IMR-90 (cell line): ENCODE data around the gene GPR142. TPM values are rescaled to one million over a fixed set of nuclear protein-coding genes. Genes with fewer than 3 reads are reported as not detected.

Experiments
- ATAC-seq: fragments of 200-7000 bp; cut with Tn5 transposase; 2 replicates; pipeline ENCODE4 v1.9.1; 2020; ENCODE audit warnings: low read depth, mild to moderate bottlenecking, moderate library complexity
- BruUV-seq: library from RNA; stranded (reverse); fragments of 400-500 nt; replicated peaks from 2 replicates; lab custom pipeline; 2021; lab: Mats Ljungman, UMichigan
- CTCF ChIA-PET: fragments of 300-600 bp; formaldehyde crosslinking; extraction: SDS; loops from one replicate; lab custom pipeline; 2021; ENCODE audit warnings: antibody characterized with exemption; lab: Yijun Ruan, JAX
- POLR2A ChIA-PET: fragments of 300-600 bp; sonication (Branson Sonifier 250); formaldehyde crosslinking; loops from one replicate; lab custom pipeline; 2022; ENCODE audit warnings: antibody characterized with exemption; ENCODE audit not compliant: unreplicated experiment; lab: Charles Lee
- DNase-seq: peaks from one replicate; pipeline ENCODE4 v3.0.0; 2013
- H2AFZ ChIP-seq: replicated peaks from 2 replicates; pipeline ENCODE3; 2013; ENCODE audit warnings: low read length, mild to moderate bottlenecking; ENCODE audit not compliant: poor library complexity
- H2AK5ac ChIP-seq: 2 replicates; pipeline ENCODE4 v1.6.1; 2013; ENCODE audit warnings: low read depth, low read length, inconsistent platforms
- H2AK9ac ChIP-seq: replicated peaks from 2 replicates; pipeline ENCODE3; 2013; ENCODE audit warnings: mild to moderate bottlenecking, low read depth, low read length, moderate library complexity; ENCODE audit not compliant: poor library complexity
- H2BK120ac ChIP-seq: 2 replicates; pipeline ENCODE4 v1.6.1; 2013; ENCODE audit warnings: low read depth, low read length, inconsistent platforms
- H2BK15ac ChIP-seq: 3 replicates; pipeline ENCODE4 v1.6.1; 2013; ENCODE audit warnings: low read depth, low read length, inconsistent platforms
- H2BK20ac ChIP-seq: 2 replicates; pipeline ENCODE4 v1.6.1; 2013; ENCODE audit warnings: low read depth, mild to moderate bottlenecking, inconsistent platforms, low read length, moderate library complexity
- H2BK5ac ChIP-seq: 2 replicates; pipeline ENCODE4 v1.6.1; 2013; ENCODE audit warnings: mild to moderate bottlenecking, low read depth, low read length, inconsistent platforms; ENCODE audit not compliant: poor library complexity, severe bottlenecking
- H3K14ac ChIP-seq: replicated peaks from 2 replicates; pipeline ENCODE4 v1.6.1; 2013; ENCODE audit warnings: low read depth, low read length, inconsistent platforms
- H3K18ac ChIP-seq: 2 replicates; pipeline ENCODE4 v1.6.1; 2013; ENCODE audit warnings: low read depth, low read length, control low read depth
- H3K23ac ChIP-seq: 2 replicates; pipeline ENCODE4 v1.6.1; 2013; ENCODE audit warnings: low read depth, low read length, inconsistent platforms
- H3K27ac ChIP-seq: 2 replicates; pipeline ENCODE4 v1.5.1; 2013; ENCODE audit warnings: mild to moderate bottlenecking, control low read depth, low read length; ENCODE audit not compliant: insufficient read depth
- H3K27me3 ChIP-seq: 2 replicates; pipeline ENCODE4 v1.6.1; 2013; ENCODE audit warnings: low read length; ENCODE audit not compliant: control insufficient read depth, insufficient read depth
- H3K36me3 ChIP-seq: 2 replicates; pipeline ENCODE4 v1.6.1; 2013; ENCODE audit warnings: low read length, mixed read lengths; ENCODE audit not compliant: control insufficient read depth, insufficient read depth
- H3K4ac ChIP-seq: 2 replicates; pipeline ENCODE4 v1.6.1; 2013; ENCODE audit warnings: low read depth, low read length, inconsistent platforms
- H3K4me1 ChIP-seq: 2 replicates; pipeline ENCODE4 v1.6.1; 2013; ENCODE audit warnings: low read length, mixed read lengths; ENCODE audit not compliant: control insufficient read depth, insufficient read depth
- H3K4me2 ChIP-seq: 2 replicates; pipeline ENCODE4 v1.6.1; 2013; ENCODE audit warnings: low read depth, mild to moderate bottlenecking, control low read depth, low read length, moderate library complexity
- H3K4me3 ChIP-seq: 2 replicates; pipeline ENCODE4 v1.5.1; 2013; ENCODE audit warnings: low read depth, mild to moderate bottlenecking, control low read depth, low read length, moderate library complexity; ENCODE audit not compliant: insufficient read depth
- H3K56ac ChIP-seq: 2 replicates; pipeline ENCODE4 v1.6.1; 2013; ENCODE audit warnings: low read length, inconsistent platforms; ENCODE audit not compliant: insufficient read depth; ENCODE audit errors: extremely low read depth
- H3K79me1 ChIP-seq, 2 experiments: 2 replicates each; pipeline ENCODE4 v1.6.1; 2013; ENCODE audit warnings: low read length in 2 of 2, inconsistent platforms in 1 of 2, low read depth in 1 of 2
- H3K9ac ChIP-seq: 2 replicates; pipeline ENCODE4 v1.6.1; 2013; ENCODE audit warnings: low read depth, low read length, control low read depth
- H3K9me1 ChIP-seq: 2 replicates; pipeline ENCODE4 v1.6.1; 2013; ENCODE audit warnings: low read length, inconsistent platforms; ENCODE audit not compliant: insufficient read depth
- H3K9me3 ChIP-seq: 2 replicates; pipeline ENCODE4 v1.6.1; 2013; ENCODE audit warnings: low read length; ENCODE audit not compliant: control insufficient read depth, insufficient read depth
- H4K20me1 ChIP-seq: 2 replicates; pipeline ENCODE4 v1.6.1; 2013; ENCODE audit warnings: low read length, inconsistent platforms; ENCODE audit not compliant: insufficient read depth
- H4K5ac ChIP-seq: 2 replicates; pipeline ENCODE4 v1.6.1; 2013; ENCODE audit warnings: mild to moderate bottlenecking, low read depth, low read length, control low read depth
- H4K8ac ChIP-seq, 2 experiments: 2 replicates each; pipeline ENCODE4 v1.6.1; 2013; ENCODE audit warnings: low read depth in 2 of 2, low read length in 2 of 2, control low read depth in 1 of 2, inconsistent platforms in 1 of 2
- H4K91ac ChIP-seq: 2 replicates; pipeline ENCODE4 v1.6.1; 2013; ENCODE audit warnings: low read depth, low read length, inconsistent platforms; ENCODE audit not compliant: insufficient read depth
- BHLHE40 ChIP-seq: fragments of 150-350 bp; IDR thresholded peaks from 2 replicates; pipeline ENCODE4 v1.6.1; 2016; ENCODE audit warnings: mild to moderate bottlenecking, low read depth, low read length
- CEBPB ChIP-seq: IDR thresholded peaks from 2 replicates; pipeline ENCODE4 v1.6.1; 2012; ENCODE audit warnings: low read depth, low read length, improper control_type of control experiment
- CHD1 ChIP-seq: IDR thresholded peaks from 2 replicates; pipeline ENCODE4 v1.6.1; 2012; ENCODE audit warnings: low read depth, low read length, improper control_type of control experiment
- FOS ChIP-seq: fragments of 150-350 bp; IDR thresholded peaks from 2 replicates; pipeline ENCODE4 v1.6.1; 2016; ENCODE audit warnings: low read depth, low read length
- MAFK ChIP-seq: IDR thresholded peaks from 2 replicates; pipeline ENCODE4 v1.6.1; 2012; ENCODE audit warnings: low read depth, low read length, improper control_type of control experiment
- MAZ ChIP-seq: IDR thresholded peaks from 2 replicates; pipeline ENCODE4 v1.6.1; 2012; ENCODE audit warnings: low read depth, mild to moderate bottlenecking, low read length, improper control_type of control experiment, moderate library complexity, borderline replicate concordance
- MXI1 ChIP-seq: IDR thresholded peaks from 2 replicates; pipeline ENCODE4 v1.6.1; 2012; ENCODE audit warnings: low read depth, mild to moderate bottlenecking, low read length, moderate library complexity, borderline replicate concordance
- NFE2L2 ChIP-seq: fragments of 150-350 bp; IDR thresholded peaks from 2 replicates; pipeline ENCODE4 v1.6.1; 2016; ENCODE audit warnings: low read depth, mild to moderate bottlenecking, low read length
- POLR2A ChIP-seq: IDR thresholded peaks from 2 replicates; pipeline ENCODE4 v1.6.1; 2012; ENCODE audit warnings: mild to moderate bottlenecking, low read depth, low read length
- RAD21 ChIP-seq: IDR thresholded peaks from 2 replicates; pipeline ENCODE4 v1.6.1; 2012; ENCODE audit warnings: low read length, improper control_type of control experiment
- RCOR1 ChIP-seq: IDR thresholded peaks from 2 replicates; pipeline ENCODE4 v1.6.1; 2012; ENCODE audit warnings: mild to moderate bottlenecking, low read length, improper control_type of control experiment; ENCODE audit not compliant: insufficient replicate concordance
- RFX5 ChIP-seq: IDR thresholded peaks from 2 replicates; pipeline ENCODE4 v1.8.0; 2012; ENCODE audit warnings: low read depth, mild to moderate bottlenecking, low read length, moderate library complexity
- SMC3 ChIP-seq: fragments of 150-350 bp; IDR thresholded peaks from 2 replicates; pipeline ENCODE4 v1.6.1; 2016; ENCODE audit warnings: low read depth, mild to moderate bottlenecking, antibody characterized with exemption, low read length, moderate library complexity
- WGBS, 2 experiments: methylation state at CpG; one replicate each; pipeline versions ENCODE4 v1.1.5 to v1.1.7; 2013; ENCODE audit warnings: missing lambda C conversion rate in 2 of 2; ENCODE audit not compliant: insufficient read length in 1 of 2; ENCODE audit errors: extremely low coverage in 2 of 2; 5-methylcytosine and 5-hydroxymethylcytosine counted together
- dilution Hi-C: fragments of 300-500 bp; cut with HindIII; formaldehyde crosslinking; loops from one replicate; pipeline ENCODE4 v1.14.3; 2018; ENCODE audit warnings: low sequenced_read_pairs; ENCODE audit not compliant: unreplicated experiment
- in situ Hi-C: fragments of 300-500 bp; cut with MboI; formaldehyde crosslinking; loops from 3 replicates; pipeline ENCODE4 v1.14.3; 2019; ENCODE audit warnings: low sequenced_read_pairs, inconsistent platforms, mixed read lengths
- intact Hi-C: fragments of 100-400 bp; cut with micrococcal nuclease; formaldehyde crosslinking; loops from 2 replicates; pipeline ENCODE4 v1.10.0; 2022
- polyA plus RNA-seq, 3 experiments: library from polyadenylated mRNA; depleted of rRNA; stranded (reverse); fragments of >200 nt; gene quantifications; 2 replicates each; pipeline ENCODE4 v1.2.3, GENCODE V29; 2012; ENCODE audit warnings: low replicate concordance in 1 of 3
- total RNA-seq: library from RNA; depleted of rRNA; stranded (reverse); fragments of >200 nt; gene quantifications from 2 replicates; pipeline ENCODE4 v1.2.3, GENCODE V29; 2012
- TF ChIP-seq, protein P1 (sequence below): conservative IDR thresholded peaks from 2 replicates; pipeline ENCODE4 v1.5.1; 2012; ENCODE audit warnings: mild to moderate bottlenecking, low read depth, low read length, improper control_type of control experiment
- TF ChIP-seq, protein P2 (sequence below): fragments of 150-350 bp; IDR thresholded peaks from 2 replicates; pipeline ENCODE4 v1.6.1; 2016; ENCODE audit warnings: low read depth, mild to moderate bottlenecking, low read length, moderate library complexity, borderline replicate concordance
- TF ChIP-seq, protein P3 (sequence below): fragments of 150-350 bp; IDR thresholded peaks from 2 replicates; pipeline ENCODE4 v1.6.1; 2017; ENCODE audit warnings: mild to moderate bottlenecking, antibody characterized with exemption, low read length, low read depth

The GPR142 gene
- total and polyA plus RNA-seq, 2 of the 4 experiments (the other 2 are of a cell fraction): not detected

DNA sequence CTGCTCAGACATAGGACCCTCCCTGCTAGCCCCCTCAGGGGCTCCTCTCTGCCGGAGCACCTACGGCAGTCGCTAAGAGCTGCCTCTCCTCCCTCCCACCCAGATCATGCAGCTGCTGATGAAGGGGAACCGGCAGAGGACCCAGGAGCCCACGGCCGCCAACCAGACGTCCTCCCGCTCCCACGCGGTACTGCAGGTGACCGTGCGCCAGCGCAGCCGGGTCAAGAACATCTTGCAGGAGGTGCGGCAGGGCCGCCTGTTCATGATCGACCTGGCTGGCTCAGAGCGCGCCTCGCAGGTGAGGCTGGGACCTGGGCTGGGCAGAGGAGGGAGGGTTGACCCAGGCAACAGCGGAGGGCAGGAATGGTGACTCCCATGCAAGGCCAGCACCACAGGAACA lies 22.6 kb upstream of the GPR142 start:
- H2BK20ac ChIP-seq: no peak overlapping the region
- H3K27me3 ChIP-seq: no peaks in the 10 kb centered on the region; the same call in 1 of the 2 replicates
- no peak overlapping the region for H4K5ac ChIP-seq
- in situ Hi-C loops (no loop called here), intact Hi-C loops (no loop called here), dilution Hi-C loops (no loop called here)
- no TSS peak for BruUV-seq
- TF ChIP-seq POLR2A (no peak), NFE2L2 (no peak), RAD21 (no peak), BHLHE40 (no peak), SMC3 (no peak), FOS (no peak), RCOR1 (no peak), MAZ (no peak), RFX5 (no peak), MAFK (no peak), CHD1 (no peak), MXI1 (no peak), CEBPB (no peak)
- TF ChIP-seq, protein P1, sequence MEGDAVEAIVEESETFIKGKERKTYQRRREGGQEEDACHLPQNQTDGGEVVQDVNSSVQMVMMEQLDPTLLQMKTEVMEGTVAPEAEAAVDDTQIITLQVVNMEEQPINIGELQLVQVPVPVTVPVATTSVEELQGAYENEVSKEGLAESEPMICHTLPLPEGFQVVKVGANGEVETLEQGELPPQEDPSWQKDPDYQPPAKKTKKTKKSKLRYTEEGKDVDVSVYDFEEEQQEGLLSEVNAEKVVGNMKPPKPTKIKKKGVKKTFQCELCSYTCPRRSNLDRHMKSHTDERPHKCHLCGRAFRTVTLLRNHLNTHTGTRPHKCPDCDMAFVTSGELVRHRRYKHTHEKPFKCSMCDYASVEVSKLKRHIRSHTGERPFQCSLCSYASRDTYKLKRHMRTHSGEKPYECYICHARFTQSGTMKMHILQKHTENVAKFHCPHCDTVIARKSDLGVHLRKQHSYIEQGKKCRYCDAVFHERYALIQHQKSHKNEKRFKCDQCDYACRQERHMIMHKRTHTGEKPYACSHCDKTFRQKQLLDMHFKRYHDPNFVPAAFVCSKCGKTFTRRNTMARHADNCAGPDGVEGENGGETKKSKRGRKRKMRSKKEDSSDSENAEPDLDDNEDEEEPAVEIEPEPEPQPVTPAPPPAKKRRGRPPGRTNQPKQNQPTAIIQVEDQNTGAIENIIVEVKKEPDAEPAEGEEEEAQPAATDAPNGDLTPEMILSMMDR: no peak
- TF ChIP-seq, protein P2, sequence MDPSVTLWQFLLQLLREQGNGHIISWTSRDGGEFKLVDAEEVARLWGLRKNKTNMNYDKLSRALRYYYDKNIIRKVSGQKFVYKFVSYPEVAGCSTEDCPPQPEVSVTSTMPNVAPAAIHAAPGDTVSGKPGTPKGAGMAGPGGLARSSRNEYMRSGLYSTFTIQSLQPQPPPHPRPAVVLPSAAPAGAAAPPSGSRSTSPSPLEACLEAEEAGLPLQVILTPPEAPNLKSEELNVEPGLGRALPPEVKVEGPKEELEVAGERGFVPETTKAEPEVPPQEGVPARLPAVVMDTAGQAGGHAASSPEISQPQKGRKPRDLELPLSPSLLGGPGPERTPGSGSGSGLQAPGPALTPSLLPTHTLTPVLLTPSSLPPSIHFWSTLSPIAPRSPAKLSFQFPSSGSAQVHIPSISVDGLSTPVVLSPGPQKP: no peak
- TF ChIP-seq, protein P3, sequence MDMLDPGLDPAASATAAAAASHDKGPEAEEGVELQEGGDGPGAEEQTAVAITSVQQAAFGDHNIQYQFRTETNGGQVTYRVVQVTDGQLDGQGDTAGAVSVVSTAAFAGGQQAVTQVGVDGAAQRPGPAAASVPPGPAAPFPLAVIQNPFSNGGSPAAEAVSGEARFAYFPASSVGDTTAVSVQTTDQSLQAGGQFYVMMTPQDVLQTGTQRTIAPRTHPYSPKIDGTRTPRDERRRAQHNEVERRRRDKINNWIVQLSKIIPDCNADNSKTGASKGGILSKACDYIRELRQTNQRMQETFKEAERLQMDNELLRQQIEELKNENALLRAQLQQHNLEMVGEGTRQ: no peak
- H3K9me1 ChIP-seq: no peaks in the 10 kb centered on the region
- H3K4me1 ChIP-seq: no peaks in the 10 kb centered on the region
- H3K9ac ChIP-seq: no peak overlapping the region
- ATAC-seq: no peak
- H3K4me2 ChIP-seq: no peak overlapping the region
- no peak for DNase-seq
- no peak overlapping the region for H2BK15ac ChIP-seq
- no peak overlapping the region for H4K91ac ChIP-seq
- POLR2A ChIA-PET: no interaction called here
- H2AFZ ChIP-seq: no peak overlapping the region
- no peak overlapping the region for H3K27ac ChIP-seq
- no peak overlapping the region for H2BK5ac ChIP-seq
- H2AK5ac ChIP-seq: no peak overlapping the region
- no peak overlapping the region for H3K14ac ChIP-seq
- WGBS, 2 experiments: 85% methylated on average over 10 of the region's 21 CpGs; no CpG with 5 or more reads in 1 of the 2 experiments
- H3K4me3 ChIP-seq: no peak overlapping the region
- H3K23ac ChIP-seq: no peak overlapping the region
- H3K36me3 ChIP-seq: no peaks in the 10 kb centered on the region
- H3K79me1 ChIP-seq: no peaks in the 10 kb centered on the region
- H3K9me3 ChIP-seq: no peaks in the 10 kb centered on the region
- no peak overlapping the region for H2BK120ac ChIP-seq
- no peak overlapping the region for H2AK9ac ChIP-seq
- H4K20me1 ChIP-seq: no peaks in the 10 kb centered on the region
- H4K8ac ChIP-seq: no peak overlapping the region
- CTCF ChIA-PET: no interaction called here
- H3K56ac ChIP-seq: no peak overlapping the region
- no peak overlapping the region for H3K4ac ChIP-seq
- no peak overlapping the region for H3K18ac ChIP-seq
